Panc1 (cell line): ENCODE data around the gene DAB1. TPM values are rescaled to one million over a fixed set of nuclear protein-coding genes. Genes with fewer than 3 reads are reported as not detected.

Experiments used
- ATAC-seq: fragments of 200-7000 bp; cut with Tn5 transposase; 2 replicates; pipeline ENCODE4 v1.9.1; 2020; ENCODE audit warnings: mild to moderate bottlenecking, moderate library complexity
- BruUV-seq: library from RNA; stranded (reverse); fragments of 400-500 nt; replicated peaks from 2 replicates; lab custom pipeline; 2021; lab: Mats Ljungman, UMichigan
- CTCF ChIA-PET: fragments of 300-600 bp; sonication (Branson Sonifier 250); formaldehyde crosslinking; loops from one replicate; lab custom pipeline; 2022; ENCODE audit warnings: antibody characterized with exemption; lab: Charles Lee
- POLR2A ChIA-PET: fragments of 300-600 bp; sonication (Branson Sonifier 250); formaldehyde crosslinking; loops from one replicate; lab custom pipeline; 2022; ENCODE audit warnings: antibody characterized with exemption; lab: Charles Lee
- DNase-seq: peaks from one replicate; pipeline ENCODE4 v3.0.0-alpha.2; 2010; ENCODE audit warnings: low read depth, low spot score
- H3K27ac ChIP-seq: 2 replicates; pipeline ENCODE4 v1.5.1; 2011; ENCODE audit warnings: mild to moderate bottlenecking, low read length, inconsistent platforms
- H3K27me3 ChIP-seq: fragments of 200-500 bp; sonication (Bioruptor generic); 2 replicates; pipeline ENCODE4 v1.6.0; 2014; ENCODE audit warnings: low read length, inconsistent platforms; ENCODE audit not compliant: control insufficient read depth, insufficient read depth
- H3K36me3 ChIP-seq: fragments of 200-500 bp; sonication (Bioruptor generic); 2 replicates; pipeline ENCODE4 v1.5.1; 2014; ENCODE audit warnings: inconsistent platforms, mild to moderate bottlenecking, low read length, moderate library complexity; ENCODE audit not compliant: control insufficient read depth, insufficient read depth
- H3K4me1 ChIP-seq: 2 replicates; pipeline ENCODE4 v1.5.1; 2011; ENCODE audit warnings: inconsistent platforms, mild to moderate bottlenecking, low read length, moderate library complexity; ENCODE audit not compliant: control insufficient read depth, insufficient read depth
- H3K4me3 ChIP-seq, 2 experiments: 2 replicates each; pipeline ENCODE4 v1.5.1; 2011 to 2012; ENCODE audit warnings: low read depth in 2 of 2, low read length in 2 of 2, mild to moderate bottlenecking in 2 of 2, inconsistent platforms in 1 of 2, moderate library complexity in 1 of 2
- H3K9me3 ChIP-seq: fragments of 200-500 bp; sonication (Bioruptor generic); 2 replicates; pipeline ENCODE4 v1.5.1; 2014; ENCODE audit warnings: low read depth, mild to moderate bottlenecking, inconsistent platforms, low read length, moderate library complexity; ENCODE audit not compliant: control insufficient read depth, insufficient read depth
- POLR2AphosphoS5 ChIP-seq: IDR thresholded peaks from 2 replicates; pipeline ENCODE4 v1.6.1; 2012; ENCODE audit warnings: mild to moderate bottlenecking, low read depth, low read length, moderate library complexity
- SIN3A ChIP-seq: IDR thresholded peaks from 2 replicates; pipeline ENCODE4 v1.6.1; 2012; ENCODE audit warnings: low read depth, mild to moderate bottlenecking, low read length, moderate library complexity, borderline replicate concordance; ENCODE audit not compliant: insufficient read depth
- TCF7L2 ChIP-seq: IDR thresholded peaks from 2 replicates; pipeline ENCODE4 v1.6.1; 2011; ENCODE audit warnings: mild to moderate bottlenecking, low read depth, low read length, inconsistent platforms
- in situ Hi-C: cut with HindIII; loops from 2 replicates; pipeline ENCODE4 v1.10.0; 2016; ENCODE audit warnings: low sequenced_read_pairs, low pct_unique_long_range_greater_than_20kb
- intact Hi-C: fragments of 100-400 bp; cut with micrococcal nuclease; formaldehyde crosslinking; loops from one replicate; pipeline ENCODE4 v1.10.0; 2022; ENCODE audit not compliant: unreplicated experiment
- total RNA-seq: library from RNA; stranded (reverse); gene quantifications from one replicate; pipeline ENCODE4 v1.2.1, GENCODE V29; 2021; ENCODE audit not compliant: unreplicated experiment
- TF ChIP-seq, protein P1 (sequence below), 2 experiments: IDR thresholded peaks; 2 replicates each; pipeline ENCODE4 v1.6.1; 2011 to 2012; ENCODE audit warnings: low read depth in 2 of 2, control low read depth in 1 of 2, low read length in 1 of 2, mild to moderate bottlenecking in 1 of 2, moderate library complexity in 1 of 2; ENCODE audit not compliant: insufficient read depth in 1 of 2
- TF ChIP-seq, protein P2 (sequence below): fragments of 450-650 bp; IDR thresholded peaks from 2 replicates; pipeline ENCODE4 v1.5.1; 2017; ENCODE audit warnings: mild to moderate bottlenecking

Gene DAB1
- total RNA-seq, 1 experiment from 2014 or later, result 0.05 TPM

DNA sequence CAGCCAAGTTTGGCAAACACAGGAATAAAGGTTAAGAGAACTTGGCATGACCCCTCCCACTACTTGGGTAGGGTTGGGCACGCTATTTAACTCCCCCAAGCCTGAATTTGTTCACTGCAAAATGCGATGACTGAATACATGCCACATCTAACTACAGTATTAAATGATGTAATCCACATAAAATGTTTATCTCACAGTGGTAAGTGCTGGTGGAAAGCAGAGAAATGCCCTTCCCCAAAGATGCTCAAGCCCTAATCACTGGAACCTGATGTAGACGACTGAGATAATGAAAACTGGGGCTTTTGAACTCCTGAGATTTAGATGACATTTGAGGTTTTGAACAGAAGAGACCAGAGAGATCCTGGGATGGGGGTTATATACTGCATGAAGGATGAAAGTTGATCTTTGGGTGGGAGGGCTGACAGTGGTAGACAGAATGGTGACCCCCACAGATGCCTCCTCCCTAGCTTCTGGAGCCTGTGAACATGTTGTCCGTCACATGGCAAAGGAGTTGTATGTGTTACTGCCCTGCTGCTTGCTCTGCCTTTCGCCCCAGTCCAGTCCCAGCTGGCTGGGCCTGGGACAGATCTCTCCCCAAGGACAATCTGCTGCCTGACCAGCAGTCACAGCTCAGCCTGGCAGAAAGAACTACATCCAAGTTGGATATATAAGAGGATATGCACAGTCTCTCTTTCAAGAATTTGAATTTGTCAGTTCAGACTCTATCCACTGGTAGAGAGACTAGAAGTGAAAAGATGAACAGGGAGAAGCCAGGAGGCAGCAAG is 120.9 kb downstream of the DAB1 start:
- POLR2A ChIA-PET, result no interaction called here
- in situ Hi-C loops, result no loop called here
- no peaks in the 10 kb centered on the region for H3K27me3 ChIP-seq
- DNase-seq (no peak), ATAC-seq (no peak)
- TF ChIP-seq SIN3A (no peak), POLR2AphosphoS5 (no peak)
- TF ChIP-seq, protein P1, sequence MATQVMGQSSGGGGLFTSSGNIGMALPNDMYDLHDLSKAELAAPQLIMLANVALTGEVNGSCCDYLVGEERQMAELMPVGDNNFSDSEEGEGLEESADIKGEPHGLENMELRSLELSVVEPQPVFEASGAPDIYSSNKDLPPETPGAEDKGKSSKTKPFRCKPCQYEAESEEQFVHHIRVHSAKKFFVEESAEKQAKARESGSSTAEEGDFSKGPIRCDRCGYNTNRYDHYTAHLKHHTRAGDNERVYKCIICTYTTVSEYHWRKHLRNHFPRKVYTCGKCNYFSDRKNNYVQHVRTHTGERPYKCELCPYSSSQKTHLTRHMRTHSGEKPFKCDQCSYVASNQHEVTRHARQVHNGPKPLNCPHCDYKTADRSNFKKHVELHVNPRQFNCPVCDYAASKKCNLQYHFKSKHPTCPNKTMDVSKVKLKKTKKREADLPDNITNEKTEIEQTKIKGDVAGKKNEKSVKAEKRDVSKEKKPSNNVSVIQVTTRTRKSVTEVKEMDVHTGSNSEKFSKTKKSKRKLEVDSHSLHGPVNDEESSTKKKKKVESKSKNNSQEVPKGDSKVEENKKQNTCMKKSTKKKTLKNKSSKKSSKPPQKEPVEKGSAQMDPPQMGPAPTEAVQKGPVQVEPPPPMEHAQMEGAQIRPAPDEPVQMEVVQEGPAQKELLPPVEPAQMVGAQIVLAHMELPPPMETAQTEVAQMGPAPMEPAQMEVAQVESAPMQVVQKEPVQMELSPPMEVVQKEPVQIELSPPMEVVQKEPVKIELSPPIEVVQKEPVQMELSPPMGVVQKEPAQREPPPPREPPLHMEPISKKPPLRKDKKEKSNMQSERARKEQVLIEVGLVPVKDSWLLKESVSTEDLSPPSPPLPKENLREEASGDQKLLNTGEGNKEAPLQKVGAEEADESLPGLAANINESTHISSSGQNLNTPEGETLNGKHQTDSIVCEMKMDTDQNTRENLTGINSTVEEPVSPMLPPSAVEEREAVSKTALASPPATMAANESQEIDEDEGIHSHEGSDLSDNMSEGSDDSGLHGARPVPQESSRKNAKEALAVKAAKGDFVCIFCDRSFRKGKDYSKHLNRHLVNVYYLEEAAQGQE (IDR thresholded peaks at IDR 0.05; ENCODE audit: insufficient read depth in 1 of 2, low read depth in 2 of 2, low read length in 1 of 2), result no peak
- TF ChIP-seq, protein P2, sequence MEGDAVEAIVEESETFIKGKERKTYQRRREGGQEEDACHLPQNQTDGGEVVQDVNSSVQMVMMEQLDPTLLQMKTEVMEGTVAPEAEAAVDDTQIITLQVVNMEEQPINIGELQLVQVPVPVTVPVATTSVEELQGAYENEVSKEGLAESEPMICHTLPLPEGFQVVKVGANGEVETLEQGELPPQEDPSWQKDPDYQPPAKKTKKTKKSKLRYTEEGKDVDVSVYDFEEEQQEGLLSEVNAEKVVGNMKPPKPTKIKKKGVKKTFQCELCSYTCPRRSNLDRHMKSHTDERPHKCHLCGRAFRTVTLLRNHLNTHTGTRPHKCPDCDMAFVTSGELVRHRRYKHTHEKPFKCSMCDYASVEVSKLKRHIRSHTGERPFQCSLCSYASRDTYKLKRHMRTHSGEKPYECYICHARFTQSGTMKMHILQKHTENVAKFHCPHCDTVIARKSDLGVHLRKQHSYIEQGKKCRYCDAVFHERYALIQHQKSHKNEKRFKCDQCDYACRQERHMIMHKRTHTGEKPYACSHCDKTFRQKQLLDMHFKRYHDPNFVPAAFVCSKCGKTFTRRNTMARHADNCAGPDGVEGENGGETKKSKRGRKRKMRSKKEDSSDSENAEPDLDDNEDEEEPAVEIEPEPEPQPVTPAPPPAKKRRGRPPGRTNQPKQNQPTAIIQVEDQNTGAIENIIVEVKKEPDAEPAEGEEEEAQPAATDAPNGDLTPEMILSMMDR, result no peak
- intact Hi-C loops, result no loop called here
- CTCF ChIA-PET, result no interaction called here
- no peaks in the 10 kb centered on the region for H3K9me3 ChIP-seq
- no peaks in the 10 kb centered on the region for H3K4me1 ChIP-seq
- H3K36me3 ChIP-seq, result no peaks in the 10 kb centered on the region
- no peak overlapping the region for H3K27ac ChIP-seq
- no peak overlapping the region for H3K4me3 ChIP-seq
- BruUV-seq, result no TSS peak

DNA sequence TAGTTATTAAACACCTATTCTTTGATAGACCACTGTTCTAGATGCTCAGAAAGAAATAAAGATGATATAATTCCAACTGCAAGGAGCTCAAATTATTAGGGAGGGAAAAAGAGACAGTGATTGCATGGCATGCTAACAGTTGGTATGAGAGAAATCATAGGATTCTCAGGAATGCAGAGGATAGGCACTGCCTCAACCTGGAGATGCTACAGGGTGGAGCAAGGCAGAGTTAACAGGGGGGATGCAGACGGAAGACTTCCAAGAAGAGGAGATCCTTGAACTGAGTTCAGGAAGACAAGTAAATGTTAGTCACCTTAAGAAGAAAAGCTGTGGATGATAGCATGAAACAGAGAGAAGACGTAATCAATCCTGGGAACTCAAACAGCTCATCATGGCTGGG is 123.7 kb downstream of the DAB1 start:
- H3K27ac ChIP-seq, result no peak overlapping the region
- DNase-seq (no peak), ATAC-seq (no peak)
- CTCF ChIA-PET, result no interaction called here
- TF ChIP-seq, protein P2, result no peak
- TF ChIP-seq POLR2AphosphoS5 (no peak), TCF7L2 (no peak), SIN3A (no peak)
- TF ChIP-seq, protein P1 (IDR thresholded peaks at IDR 0.05; ENCODE audit: insufficient read depth in 1 of 2, low read depth in 2 of 2, low read length in 1 of 2), result no peak
- BruUV-seq, result no TSS peak
- in situ Hi-C loops (no loop called here), intact Hi-C loops (no loop called here)
- POLR2A ChIA-PET, result no interaction called here
- H3K4me1 ChIP-seq, result no peaks in the 10 kb centered on the region
- H3K4me3 ChIP-seq, result no peak overlapping the region
- H3K9me3 ChIP-seq, result no peaks in the 10 kb centered on the region
- no peaks in the 10 kb centered on the region for H3K27me3 ChIP-seq
- H3K36me3 ChIP-seq, result no peaks in the 10 kb centered on the region
